Breast epithelium (tissue), 4 donors: ENCODE measurements around the gene SLC10A3. TPM values are rescaled to one million over a fixed set of nuclear protein-coding genes. Genes with fewer than 3 reads are reported as not detected.

Source experiments
- DNase-seq, 2 donors: peaks; one replicate each; pipeline ENCODE4 v3.0.0-alpha.2; 2019; ENCODE audit warnings: low spot score in 2 of 2
- H3K27ac ChIP-seq, 2 donors: fragments of 200-600 bp; sonication (generic) in 1 of 2; one replicate each; pipeline ENCODE4 v1.5.1; 2016 to 2019; ENCODE audit warnings: mild to moderate bottlenecking in 1 of 2
- H3K27me3 ChIP-seq, 2 donors: fragments of 200-600 bp; sonication (generic) in 1 of 2; one replicate each; pipeline versions ENCODE4 v1.5.1 to v1.6.0; 2017 to 2019; ENCODE audit warnings: control low read depth in 1 of 2, mild to moderate bottlenecking in 1 of 2
- H3K36me3 ChIP-seq: fragments of 200-600 bp; one replicate; pipeline ENCODE4 v1.5.1; 2019
- H3K4me1 ChIP-seq, 2 donors: fragments of 200-600 bp; sonication (generic); one replicate each; pipeline ENCODE4 v1.5.1; 2016 to 2019; ENCODE audit warnings: control low read depth in 1 of 2
- H3K4me3 ChIP-seq, 3 donors: fragments of 200-600 bp; sonication (generic); 1 replicate in 2 of 3; 2 replicates in 1 of 3; pipeline ENCODE4 v1.5.1; 2016 to 2019; ENCODE audit warnings: mild to moderate bottlenecking in 3 of 3, moderate library complexity in 2 of 3
- H3K9me3 ChIP-seq, 2 donors: fragments of 200-600 bp; sonication (generic) in 1 of 2; one replicate each; pipeline ENCODE4 v1.5.1; 2016 to 2019; ENCODE audit warnings: control low read depth in 1 of 2
- CTCF ChIP-seq, 3 donors: fragments of 450-650 bp; IDR thresholded peaks; one replicate each; pipeline ENCODE4 v1.5.1; 2016 to 2017; ENCODE audit warnings: antibody characterized with exemption in 3 of 3, mild to moderate bottlenecking in 3 of 3, moderate library complexity in 3 of 3
- POLR2A ChIP-seq: fragments of 450-650 bp; IDR thresholded peaks from one replicate; pipeline ENCODE4 v1.6.1; 2016; ENCODE audit warnings: antibody characterized with exemption, mild to moderate bottlenecking, moderate library complexity
- POLR2AphosphoS5 ChIP-seq, 3 donors: sonication (generic); formaldehyde crosslinking; IDR thresholded peaks; one replicate each; pipeline ENCODE4 v1.6.1; 2017; ENCODE audit warnings: antibody characterized with exemption in 3 of 3
- intact Hi-C: fragments of 100-400 bp; cut with DNase I; formaldehyde crosslinking; loops from one replicate; pipeline ENCODE4 v1.15.1; 2023; ENCODE audit warnings: low total_unique reads
- total RNA-seq, 3 donors: library from RNA; depleted of rRNA; stranded (reverse); fragments of >200 nt; gene quantifications; one replicate each; pipeline ENCODE4 v1.1.0, GENCODE V29; 2016

Gene SLC10A3
- total RNA-seq, 3 donors from 2014 or later: 17.0 to 24.0 (median 19.5) TPM

GRCh38 chrX:154483325-154483724 is 7.1 kb downstream of the SLC10A3 start:
- Histone ChIP-seq H3K27ac (no peak overlapping the region), H3K36me3 (no peaks in the 10 kb centered on the region), H3K4me3 (no peak overlapping the region), H3K4me1 (no peaks in the 10 kb centered on the region), H3K9me3 (no peaks in the 10 kb centered on the region), H3K27me3 (peaks cover 0 to 25% of the 10 kb centered on the region in 2 donors)
- DNase-seq: no peak
- intact Hi-C loops: no loop called here
- TF ChIP-seq CTCF (IDR thresholded peaks at IDR 0.05): no peak

GRCh38 chrX:154482786-154483185 is 7.6 kb downstream of the SLC10A3 start:
- Histone ChIP-seq H3K4me1 (no peaks in the 10 kb centered on the region), H3K36me3 (no peaks in the 10 kb centered on the region), H3K4me3 (no peak overlapping the region), H3K27ac (no peak overlapping the region), H3K9me3 (no peaks in the 10 kb centered on the region), H3K27me3 (peaks cover 0 to 20% of the 10 kb centered on the region in 2 donors)
- DNase-seq: no peak
- no peak for TF ChIP-seq CTCF (IDR thresholded peaks at IDR 0.05)
- TF ChIP-seq POLR2A: no peak
- TF ChIP-seq POLR2AphosphoS5 (IDR thresholded peaks at IDR 0.05): no peak
- intact Hi-C loops: no loop called here

GRCh38 chrX:154481911-154482601 is 8.4 kb downstream of the SLC10A3 start:
- H3K4me3 ChIP-seq: no peak overlapping the region
- intact Hi-C loops: no loop called here
- H3K27me3 ChIP-seq: peaks cover 0 to 15% of the 10 kb centered on the region in 2 donors
- no peaks in the 10 kb centered on the region for H3K9me3 ChIP-seq
- H3K36me3 ChIP-seq: no peaks in the 10 kb centered on the region
- no peak for TF ChIP-seq CTCF (IDR thresholded peaks at IDR 0.05)
- no peak for TF ChIP-seq POLR2AphosphoS5 (IDR thresholded peaks at IDR 0.05)
- TF ChIP-seq POLR2A: no peak
- no peak for DNase-seq
- no peak overlapping the region for H3K27ac ChIP-seq
- H3K4me1 ChIP-seq: no peaks in the 10 kb centered on the region

- Histone ChIP-seq H3K4me1 (no peaks in the 10 kb centered on the region), H3K9me3 (no peaks in the 10 kb centered on the region), H3K36me3 (no peaks in the 10 kb centered on the region), H3K27me3 (peaks cover 0 to 21% of the 10 kb centered on the region in 2 donors), H3K27ac (no peak overlapping the region), H3K4me3 (no peak overlapping the region)
- intact Hi-C loops: no loop called here
- DNase-seq: no peak
- no peak for TF ChIP-seq POLR2A
- TF ChIP-seq CTCF (IDR thresholded peaks at IDR 0.05): no peak
These were observed 9.2 kb downstream of the SLC10A3 start for GRCh38 chrX:154481195-154481594.

GRCh38 chrX:154478728-154479622 is 11.5 kb downstream of the SLC10A3 start, which contains the start of gene LAGE3:
Gene LAGE3, minus strand, starts transcription at chrX:154479281. Its CDS starts 366 bp downstream, at chrX:154478915.
- peak; percentile 87 to 90 for DNase-seq
- no peaks in the 10 kb centered on the region for H3K4me1 ChIP-seq
- H3K27ac ChIP-seq: peak within 1 kb of the TSS; percentile 48 to 82
- intact Hi-C loops: no loop called here
- no peak for TF ChIP-seq POLR2A
- TF ChIP-seq POLR2AphosphoS5 (IDR thresholded peaks at IDR 0.05): peak in 2 of 3 donors; percentile 51 to 57
- H3K4me3 ChIP-seq: peak within 1 kb of the TSS; percentile 44 to 72 (median 48)
- peaks cover 0 to 27% of the 10 kb centered on the region in 2 donors for H3K27me3 ChIP-seq
- H3K36me3 ChIP-seq: no peaks in the 10 kb centered on the region
- no peaks in the 10 kb centered on the region for H3K9me3 ChIP-seq
